GM12878 (cell line): ENCODE measurements around the gene WWOX. TPM values are rescaled to one million over a fixed set of nuclear protein-coding genes. Genes with fewer than 3 reads are reported as not detected.

Source experiments
- ATAC-seq: fragments of 200-7000 bp; cut with Tn5 transposase; 3 replicates; pipeline ENCODE4 v1.9.1; 2020; ENCODE audit warnings: mild to moderate bottlenecking, moderate library complexity
- BruUV-seq: library from RNA; stranded (reverse); fragments of 400-500 nt; replicated peaks from 2 replicates; lab custom pipeline; 2021; lab: Mats Ljungman, UMichigan
- CTCF ChIA-PET: fragments of 300-600 bp; sonication (Branson Sonifier 250); formaldehyde crosslinking; extraction: SDS; loops from one replicate; lab custom pipeline; 2021; ENCODE audit warnings: inconsistent platforms; lab: Yijun Ruan, JAX
- POLR2A ChIA-PET: fragments of 350-600 bp; formaldehyde crosslinking; extraction: SDS; loops from one replicate; lab custom pipeline; 2021; ENCODE audit warnings: inconsistent platforms; lab: Charles Lee
- RAD21 ChIA-PET: fragments of 300-600 bp; sonication (Branson Sonifier 250); formaldehyde crosslinking; loops from one replicate; lab custom pipeline; 2023; ENCODE audit warnings: antibody characterized with exemption; ENCODE audit not compliant: unreplicated experiment; lab: Charles Lee
- SMC1A ChIA-PET: fragments of 300-600 bp; sonication (Branson Sonifier 250); formaldehyde crosslinking; loops from one replicate; lab custom pipeline; 2023; ENCODE audit not compliant: unreplicated experiment, uncharacterized antibody; lab: Charles Lee
- DNase-seq: peaks from one replicate; pipeline ENCODE4 v3.0.0-alpha.2; 2011; ENCODE audit warnings: low read depth, low spot score
- FAIRE-seq: peaks from 3 replicates; lab custom pipeline; 2011; peaks lifted over from hg19 to GRCh38; lab: Jason Lieb, UNC
- H2AFZ ChIP-seq: 2 replicates; pipeline ENCODE4 v1.6.0; 2011; ENCODE audit warnings: low read depth, low read length, control low read depth; ENCODE audit not compliant: control insufficient read depth
- H3K27ac ChIP-seq: 2 replicates; pipeline ENCODE4 v1.5.1; 2011; ENCODE audit warnings: control low read depth; ENCODE audit not compliant: control insufficient read depth, insufficient read depth
- H3K27me3 ChIP-seq, 2 experiments: replicated peaks in 1 of 2; 2 replicates each; pipeline versions ENCODE4 v1.6.0 to v1.6.1; 2011; ENCODE audit warnings: low read length in 1 of 2; ENCODE audit not compliant: control insufficient read depth in 2 of 2, insufficient read depth in 2 of 2
- H3K36me3 ChIP-seq, 2 experiments: 2 replicates each; pipeline ENCODE4 v1.5.1; 2011; ENCODE audit warnings: low read length in 1 of 2; ENCODE audit not compliant: control insufficient read depth in 2 of 2, insufficient read depth in 2 of 2
- H3K4me1 ChIP-seq: 2 replicates; pipeline ENCODE4 v1.6.1; 2011; ENCODE audit warnings: mild to moderate bottlenecking, low read length, moderate library complexity, mixed read lengths; ENCODE audit not compliant: control insufficient read depth, insufficient read depth
- H3K4me2 ChIP-seq: 2 replicates; pipeline ENCODE4 v1.6.0; 2011; ENCODE audit warnings: control low read depth; ENCODE audit not compliant: control insufficient read depth, insufficient read depth
- H3K4me3 ChIP-seq: fragments of 200-600 bp; sonication (generic); 2 replicates; pipeline ENCODE4 v1.5.1; 2016
- H3K79me2 ChIP-seq: 2 replicates; pipeline ENCODE4 v1.6.0; 2011; ENCODE audit warnings: low read length; ENCODE audit not compliant: control insufficient read depth, insufficient read depth
- H3K9ac ChIP-seq: 2 replicates; pipeline ENCODE4 v1.8.0; 2011; ENCODE audit warnings: low read length, control low read depth, mixed read lengths; ENCODE audit not compliant: control insufficient read depth, insufficient read depth
- H3K9me3 ChIP-seq: replicated peaks from 3 replicates; pipeline ENCODE4 v1.5.1; 2011; ENCODE audit warnings: mild to moderate bottlenecking, low read length; ENCODE audit not compliant: control insufficient read depth, insufficient read depth
- H4K20me1 ChIP-seq: 2 replicates; pipeline ENCODE4 v1.6.0; 2011; ENCODE audit not compliant: control insufficient read depth, insufficient read depth
- CHD1 ChIP-seq: IDR thresholded peaks from 2 replicates; pipeline ENCODE4 v1.6.1; 2012; ENCODE audit warnings: low read depth, low read length, improper control_type of control experiment
- CHD2 ChIP-seq: IDR thresholded peaks from 2 replicates; pipeline ENCODE4 v1.6.1; 2011; ENCODE audit warnings: low read depth, low read length, improper control_type of control experiment, borderline replicate concordance
- CHD4 ChIP-seq: fragments of 200-600 bp; sonication (generic); IDR thresholded peaks from 2 replicates; pipeline ENCODE4 v1.6.1; 2016; ENCODE audit warnings: mild to moderate bottlenecking
- EGR1 ChIP-seq, 2 experiments: IDR thresholded peaks; 1 replicate in 1 of 2; 2 replicates in 1 of 2; pipeline ENCODE4 v1.6.1; 2011 to 2012; ENCODE audit warnings: low read depth in 2 of 2, low read length in 2 of 2, borderline replicate concordance in 1 of 2, mild to moderate bottlenecking in 1 of 2, moderate library complexity in 1 of 2
- FOXK2 ChIP-seq: fragments of 450-650 bp; IDR thresholded peaks from 2 replicates; pipeline ENCODE4 v1.6.1; 2017; ENCODE audit warnings: mild to moderate bottlenecking, moderate library complexity
- NFXL1 ChIP-seq: fragments of 450-650 bp; IDR thresholded peaks from 2 replicates; pipeline ENCODE4 v1.6.1; 2017; ENCODE audit warnings: antibody characterized with exemption, mild to moderate bottlenecking, borderline replicate concordance
- PAX5 ChIP-seq: IDR thresholded peaks from 2 replicates; pipeline ENCODE4 v1.6.1; 2011; ENCODE audit warnings: low read depth, low read length, borderline replicate concordance
- SP1 ChIP-seq: IDR thresholded peaks from one replicate; pipeline ENCODE4 v1.6.1; 2011; ENCODE audit warnings: low read depth, low read length
- SPI1 ChIP-seq: IDR thresholded peaks from 2 replicates; pipeline ENCODE4 v1.6.1; 2011; ENCODE audit warnings: low read depth, mild to moderate bottlenecking, low read length, moderate library complexity, borderline replicate concordance; ENCODE audit not compliant: insufficient read depth
- SRF ChIP-seq, 2 experiments: IDR thresholded peaks; 2 replicates each; pipeline ENCODE4 v1.6.1; 2011; ENCODE audit warnings: low read depth in 2 of 2, low read length in 2 of 2, mild to moderate bottlenecking in 1 of 2, moderate library complexity in 1 of 2
- SUZ12 ChIP-seq: fragments of 200-600 bp; sonication (generic); IDR thresholded peaks from one replicate; pipeline ENCODE4 v1.6.1; 2018; ENCODE audit warnings: antibody characterized with exemption, mild to moderate bottlenecking; ENCODE audit not compliant: unreplicated experiment
- ZBED1 ChIP-seq: IDR thresholded peaks from 2 replicates; pipeline ENCODE4 v1.6.1; 2016; ENCODE audit warnings: borderline replicate concordance
- WGBS: methylation state at CpG from one replicate; pipeline ENCODE4 v1.1.6; 2016; ENCODE audit warnings: low lambda C conversion rate; ENCODE audit not compliant: insufficient replicate concordance, insufficient coverage; ENCODE audit errors: missing lambda C conversion rate; 5-methylcytosine and 5-hydroxymethylcytosine counted together
- in situ Hi-C: fragments of 300-500 bp; cut with MboI; formaldehyde crosslinking; loops from 9 replicates; pipeline ENCODE4 v1.14.3; 2018; ENCODE audit warnings: mixed read lengths
- intact Hi-C: fragments of 100-400 bp; cut with micrococcal nuclease; formaldehyde crosslinking; loops from one replicate; pipeline ENCODE4 v1.14.2; 2022; ENCODE audit not compliant: unreplicated experiment
- polyA plus RNA-seq, 11 experiments: library from polyadenylated mRNA; depleted of rRNA in 4 of 11; unstranded in 6 of 11; stranded (reverse) in 5 of 11; fragments of >200 nt; fragmentation: Nextera tagmentation in 4 of 11; fragmentation: Illumina TruSeq in 1 of 11; extraction: Ambion mirVana in 4 of 11; extraction: Trizol in 1 of 11; gene quantifications; 1 replicate in 1 of 11; 2 replicates in 10 of 11; pipeline versions ENCODE4 v1.2.1 to v1.2.3, GENCODE V29; 2011 to 2016; ENCODE audit warnings: inconsistent platforms in 2 of 11, missing spikeins in 2 of 11, low read depth in 1 of 11
- total RNA-seq, 4 experiments: library from RNA; depleted of rRNA in 3 of 4; stranded (reverse); fragments of >200 nt in 3 of 4; fragmentation: Illumina TruSeq in 1 of 4; extraction: Trizol in 1 of 4; gene quantifications; 2 replicates each; pipeline versions ENCODE4 v1.2.1 to v1.2.3, GENCODE V29; 2013 to 2021
- TF ChIP-seq, protein P1 (sequence below): IDR thresholded peaks from 2 replicates; pipeline ENCODE4 v1.6.1; 2012; ENCODE audit warnings: low read depth, low read length, improper control_type of control experiment
- TF ChIP-seq, protein P2 (sequence below): fragments of 450-650 bp; IDR thresholded peaks from 2 replicates; pipeline ENCODE4 v1.6.1; 2018; ENCODE audit warnings: borderline replicate concordance, mild to moderate bottlenecking; ENCODE audit not compliant: partially characterized antibody
- TF ChIP-seq, protein P3 (sequence below): fragments of 450-650 bp; IDR thresholded peaks from 2 replicates; pipeline ENCODE4 v1.6.1; 2017; ENCODE audit warnings: mild to moderate bottlenecking, low read depth, inconsistent platforms; ENCODE audit not compliant: poor library complexity, severe bottlenecking
- TF ChIP-seq, protein P4 (sequence below): fragments of 450-650 bp; IDR thresholded peaks from 2 replicates; pipeline ENCODE4 v1.6.1; 2017; ENCODE audit warnings: borderline replicate concordance

WWOX gene
- total and polyA plus RNA-seq, 10 of the 15 experiments (the other 5 are each of a cell fraction or from before 2014, with no cell fraction given): 2.8 to 24.4 (median 17.8) TPM

DNA sequence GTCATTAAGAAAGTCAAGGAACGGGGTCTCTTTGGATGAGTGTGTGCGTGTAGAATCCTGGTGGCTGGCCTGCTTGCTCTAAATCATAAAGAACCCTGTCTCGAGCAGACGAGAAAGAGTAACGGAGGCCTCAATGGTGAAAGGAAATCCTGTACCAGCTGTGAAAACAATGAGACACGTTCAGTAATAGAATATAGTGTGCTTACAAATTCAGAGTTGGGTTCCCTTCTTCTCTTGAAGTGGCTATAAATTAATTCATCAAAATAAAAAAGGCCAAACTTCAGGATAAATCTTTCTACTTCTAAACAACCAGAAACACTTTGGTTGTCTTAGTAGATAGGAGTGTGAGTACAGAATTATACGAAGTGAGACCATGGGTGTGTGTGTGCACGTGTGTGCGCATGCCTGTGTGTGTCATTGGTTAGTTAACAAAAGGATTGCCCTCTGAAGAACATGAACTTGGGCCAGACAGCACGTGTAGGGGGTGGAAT lies 48.5 kb downstream of the WWOX start (continued):
- TF ChIP-seq, protein P1, sequence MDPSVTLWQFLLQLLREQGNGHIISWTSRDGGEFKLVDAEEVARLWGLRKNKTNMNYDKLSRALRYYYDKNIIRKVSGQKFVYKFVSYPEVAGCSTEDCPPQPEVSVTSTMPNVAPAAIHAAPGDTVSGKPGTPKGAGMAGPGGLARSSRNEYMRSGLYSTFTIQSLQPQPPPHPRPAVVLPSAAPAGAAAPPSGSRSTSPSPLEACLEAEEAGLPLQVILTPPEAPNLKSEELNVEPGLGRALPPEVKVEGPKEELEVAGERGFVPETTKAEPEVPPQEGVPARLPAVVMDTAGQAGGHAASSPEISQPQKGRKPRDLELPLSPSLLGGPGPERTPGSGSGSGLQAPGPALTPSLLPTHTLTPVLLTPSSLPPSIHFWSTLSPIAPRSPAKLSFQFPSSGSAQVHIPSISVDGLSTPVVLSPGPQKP: no peak
- TF ChIP-seq ZBED1: no peak

DNA sequence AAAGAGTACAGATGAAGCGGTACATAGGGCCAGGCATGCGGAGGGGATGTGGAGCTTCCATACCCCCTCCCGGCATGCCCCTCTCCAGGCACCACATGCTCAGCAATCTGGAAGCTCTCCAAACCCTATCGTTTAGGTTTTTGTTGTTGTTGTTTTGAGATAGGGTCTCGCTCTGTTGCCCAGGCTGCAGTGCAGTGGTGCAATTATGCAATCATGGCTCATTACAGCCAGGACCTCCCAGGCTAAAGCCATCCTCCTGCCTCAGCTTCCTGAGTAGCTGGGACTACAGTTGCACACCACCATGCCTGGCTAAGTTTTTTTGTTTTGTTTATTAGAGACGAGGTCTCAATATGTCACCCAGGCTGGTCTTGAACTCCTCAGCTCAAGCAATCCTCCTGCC lies 50.8 kb downstream of the WWOX start:
- SMC1A ChIA-PET: no interaction called here
- FAIRE-seq (no peak), DNase-seq (no peak), ATAC-seq (no peak)
- intact Hi-C loops: no loop called here
- POLR2A ChIA-PET: no interaction called here
- no peaks in the 10 kb centered on the region for H3K27me3 ChIP-seq
- H3K27ac ChIP-seq: no peak overlapping the region
- no peak overlapping the region for H3K4me3 ChIP-seq
- H3K4me2 ChIP-seq: no peak overlapping the region
- in situ Hi-C loops: no loop called here
- no peak overlapping the region for H3K9ac ChIP-seq
- RAD21 ChIA-PET: no interaction called here
- no peaks in the 10 kb centered on the region for H3K36me3 ChIP-seq
- 68% methylated on average over 6 of the region's 6 CpGs for WGBS
- H2AFZ ChIP-seq: no peak overlapping the region
- H4K20me1 ChIP-seq: no peaks in the 10 kb centered on the region
- H3K9me3 ChIP-seq: no peaks in the 10 kb centered on the region
- no TSS peak for BruUV-seq
- TF ChIP-seq CHD2 (no peak), CHD1 (no peak), SPI1 (no peak), SRF (IDR thresholded peaks at IDR 0.05; ENCODE audit: low read depth in 2 of 2, low read length in 2 of 2) (no peak), SP1 (no peak), FOXK2 (no peak), NFXL1 (no peak), SUZ12 (no peak), PAX5 (no peak), EGR1 (IDR thresholded peaks at IDR 0.05; ENCODE audit: borderline replicate concordance in 1 of 2, low read depth in 2 of 2, low read length in 2 of 2) (no peak), CHD4 (no peak)
- TF ChIP-seq, protein P2, sequence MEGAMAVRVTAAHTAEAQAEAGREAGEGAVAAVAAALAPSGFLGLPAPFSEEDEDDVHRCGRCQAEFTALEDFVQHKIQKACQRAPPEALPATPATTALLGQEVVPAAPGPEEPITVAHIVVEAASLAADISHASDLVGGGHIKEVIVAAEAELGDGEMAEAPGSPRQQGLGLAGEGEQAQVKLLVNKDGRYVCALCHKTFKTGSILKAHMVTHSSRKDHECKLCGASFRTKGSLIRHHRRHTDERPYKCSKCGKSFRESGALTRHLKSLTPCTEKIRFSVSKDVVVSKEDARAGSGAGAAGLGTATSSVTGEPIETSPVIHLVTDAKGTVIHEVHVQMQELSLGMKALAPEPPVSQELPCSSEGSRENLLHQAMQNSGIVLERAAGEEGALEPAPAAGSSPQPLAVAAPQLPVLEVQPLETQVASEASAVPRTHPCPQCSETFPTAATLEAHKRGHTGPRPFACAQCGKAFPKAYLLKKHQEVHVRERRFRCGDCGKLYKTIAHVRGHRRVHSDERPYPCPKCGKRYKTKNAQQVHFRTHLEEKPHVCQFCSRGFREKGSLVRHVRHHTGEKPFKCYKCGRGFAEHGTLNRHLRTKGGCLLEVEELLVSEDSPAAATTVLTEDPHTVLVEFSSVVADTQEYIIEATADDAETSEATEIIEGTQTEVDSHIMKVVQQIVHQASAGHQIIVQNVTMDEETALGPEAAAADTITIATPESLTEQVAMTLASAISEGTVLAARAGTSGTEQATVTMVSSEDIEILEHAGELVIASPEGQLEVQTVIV: no peak
- TF ChIP-seq, protein P3, sequence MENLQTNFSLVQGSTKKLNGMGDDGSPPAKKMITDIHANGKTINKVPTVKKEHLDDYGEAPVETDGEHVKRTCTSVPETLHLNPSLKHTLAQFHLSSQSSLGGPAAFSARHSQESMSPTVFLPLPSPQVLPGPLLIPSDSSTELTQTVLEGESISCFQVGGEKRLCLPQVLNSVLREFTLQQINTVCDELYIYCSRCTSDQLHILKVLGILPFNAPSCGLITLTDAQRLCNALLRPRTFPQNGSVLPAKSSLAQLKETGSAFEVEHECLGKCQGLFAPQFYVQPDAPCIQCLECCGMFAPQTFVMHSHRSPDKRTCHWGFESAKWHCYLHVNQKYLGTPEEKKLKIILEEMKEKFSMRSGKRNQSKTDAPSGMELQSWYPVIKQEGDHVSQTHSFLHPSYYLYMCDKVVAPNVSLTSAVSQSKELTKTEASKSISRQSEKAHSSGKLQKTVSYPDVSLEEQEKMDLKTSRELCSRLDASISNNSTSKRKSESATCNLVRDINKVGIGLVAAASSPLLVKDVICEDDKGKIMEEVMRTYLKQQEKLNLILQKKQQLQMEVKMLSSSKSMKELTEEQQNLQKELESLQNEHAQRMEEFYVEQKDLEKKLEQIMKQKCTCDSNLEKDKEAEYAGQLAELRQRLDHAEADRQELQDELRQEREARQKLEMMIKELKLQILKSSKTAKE: no peak
- TF ChIP-seq, protein P4, sequence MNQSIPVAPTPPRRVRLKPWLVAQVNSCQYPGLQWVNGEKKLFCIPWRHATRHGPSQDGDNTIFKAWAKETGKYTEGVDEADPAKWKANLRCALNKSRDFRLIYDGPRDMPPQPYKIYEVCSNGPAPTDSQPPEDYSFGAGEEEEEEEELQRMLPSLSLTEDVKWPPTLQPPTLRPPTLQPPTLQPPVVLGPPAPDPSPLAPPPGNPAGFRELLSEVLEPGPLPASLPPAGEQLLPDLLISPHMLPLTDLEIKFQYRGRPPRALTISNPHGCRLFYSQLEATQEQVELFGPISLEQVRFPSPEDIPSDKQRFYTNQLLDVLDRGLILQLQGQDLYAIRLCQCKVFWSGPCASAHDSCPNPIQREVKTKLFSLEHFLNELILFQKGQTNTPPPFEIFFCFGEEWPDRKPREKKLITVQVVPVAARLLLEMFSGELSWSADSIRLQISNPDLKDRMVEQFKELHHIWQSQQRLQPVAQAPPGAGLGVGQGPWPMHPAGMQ: no peak
- H3K4me1 ChIP-seq: no peaks in the 10 kb centered on the region
- CTCF ChIA-PET: no interaction called here
- H3K79me2 ChIP-seq: no peaks in the 10 kb centered on the region
